ENCODE data around the gene KCTD16.

The KCTD16 gene

DNA sequence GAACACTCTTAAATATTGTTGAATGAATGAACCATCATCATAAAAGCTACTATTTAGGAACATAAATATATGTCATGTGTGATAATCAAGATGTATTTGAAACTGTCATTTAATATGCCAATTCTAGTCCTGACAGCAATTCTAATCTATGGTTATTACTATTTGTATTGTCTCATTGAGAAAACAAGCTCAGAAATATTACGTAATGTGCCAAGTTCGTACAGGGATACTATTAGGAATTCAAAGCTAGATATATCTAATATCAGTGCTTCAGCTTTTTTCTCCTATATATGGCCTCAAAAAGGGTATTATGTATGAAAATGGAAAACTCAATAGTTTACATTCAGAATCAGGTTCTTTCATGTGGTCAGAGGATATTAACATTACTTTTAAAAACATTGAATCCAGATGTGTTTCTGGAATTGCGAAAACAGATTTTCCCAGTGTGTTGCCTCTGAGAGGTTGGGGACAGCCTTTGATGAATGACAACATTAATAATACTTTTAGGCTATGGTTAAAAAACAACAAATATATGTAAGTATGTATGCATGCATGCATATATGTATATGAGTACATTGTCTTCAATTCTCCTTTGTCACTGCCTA, 95.1 kb downstream of the KCTD16 start:
- DNase-seq (ENCODE audit: insufficient read length, low spot score) (no peak), FAIRE-seq (no peak)
- TF ChIP-seq POLR2A (IDR thresholded peaks at IDR 0.05; ENCODE audit: low read depth, low read length): no peak

DNA sequence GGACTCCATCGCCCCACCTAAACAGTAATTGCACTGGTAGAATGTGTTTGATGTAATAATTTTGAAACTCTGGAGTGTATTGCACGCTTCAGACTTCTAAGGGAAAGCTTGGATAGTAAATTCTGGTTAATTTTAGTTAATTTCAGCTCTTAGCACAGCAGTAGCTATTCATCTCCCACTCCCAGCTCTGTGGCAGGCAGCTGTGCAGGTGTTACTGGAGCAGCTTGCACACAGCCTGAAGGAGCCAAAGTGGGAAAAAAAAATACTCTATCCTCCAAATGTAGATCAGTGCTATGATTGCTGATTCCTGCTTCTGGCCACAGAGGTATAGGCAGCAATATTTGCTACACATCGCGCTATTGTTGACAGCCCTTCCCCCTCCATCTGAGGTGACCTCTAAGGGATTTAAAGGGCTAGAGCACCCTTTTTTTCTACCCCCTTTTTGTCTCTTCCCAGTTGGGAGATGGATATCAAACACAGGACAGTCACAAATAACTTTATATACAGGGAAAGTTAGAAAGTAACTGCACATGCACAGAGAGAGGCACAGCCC, 97.4 kb downstream of the KCTD16 start:
- FAIRE-seq (no peak), DNase-seq (ENCODE audit: insufficient read length, low spot score) (no peak)
- TF ChIP-seq POLR2A (IDR thresholded peaks at IDR 0.05; ENCODE audit: low read depth, low read length): no peak

DNA sequence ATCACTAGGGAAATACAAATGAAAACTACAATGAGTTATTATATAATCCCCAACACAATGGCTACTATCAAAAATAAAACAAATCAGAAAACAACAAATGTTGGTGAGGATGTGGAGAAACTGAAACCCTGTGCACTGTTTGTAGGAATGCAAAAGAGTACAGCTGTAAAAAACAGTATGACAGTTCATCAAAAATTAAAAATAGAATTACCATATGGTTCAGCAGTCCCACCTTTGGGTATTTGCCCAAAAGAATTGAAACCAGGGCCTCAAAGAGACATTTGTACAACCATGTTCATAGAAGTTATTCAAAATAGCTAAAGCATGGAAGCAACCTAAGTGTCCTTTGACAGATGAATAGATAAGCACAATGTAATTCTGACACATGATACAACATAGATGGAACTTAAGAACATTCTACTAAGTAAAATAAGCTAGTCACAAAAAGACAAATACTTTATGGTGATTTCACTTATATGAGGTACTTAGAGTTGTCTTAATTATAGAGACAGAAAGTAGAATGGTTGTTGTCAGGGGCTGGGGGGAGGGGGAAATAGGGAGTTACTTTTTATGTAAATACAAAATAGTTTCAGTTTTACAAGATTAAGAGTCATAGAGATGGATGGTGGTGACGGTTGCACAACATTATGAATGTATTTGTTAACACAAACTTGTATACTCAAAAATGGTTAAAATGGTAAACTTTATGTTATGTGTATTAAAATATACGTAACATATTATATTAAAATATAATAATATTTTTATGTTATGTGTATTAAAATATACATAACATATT, 102.8 kb downstream of the KCTD16 start:
- FAIRE-seq: no peak
- TF ChIP-seq POLR2A (IDR thresholded peaks at IDR 0.05; ENCODE audit: low read depth, low read length): no peak
- no peak for DNase-seq (ENCODE audit: insufficient read length, low spot score)

DNA sequence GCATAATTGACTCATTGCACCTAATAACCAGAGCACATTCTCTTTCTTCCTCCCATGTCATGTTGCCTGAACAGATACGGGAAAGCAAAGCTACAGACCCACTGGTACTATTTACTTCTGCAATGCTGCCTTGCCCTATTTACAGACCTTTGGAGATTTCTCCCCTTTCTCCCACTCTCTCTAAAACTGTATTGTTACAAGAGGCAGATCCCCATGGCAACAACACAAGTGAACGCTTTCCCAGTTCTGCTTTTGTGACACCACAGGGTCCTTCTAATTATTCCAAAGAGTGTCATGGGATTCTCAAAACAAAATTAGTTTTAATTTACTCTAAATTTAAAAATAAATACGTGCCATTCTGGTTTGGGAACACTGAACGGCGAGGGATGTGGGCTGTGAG, 104.7 kb downstream of the KCTD16 start:
- no peak for FAIRE-seq
- TF ChIP-seq POLR2A (IDR thresholded peaks at IDR 0.05; ENCODE audit: low read depth, low read length): no peak
- no peak for DNase-seq (ENCODE audit: insufficient read length, low spot score)

DNA sequence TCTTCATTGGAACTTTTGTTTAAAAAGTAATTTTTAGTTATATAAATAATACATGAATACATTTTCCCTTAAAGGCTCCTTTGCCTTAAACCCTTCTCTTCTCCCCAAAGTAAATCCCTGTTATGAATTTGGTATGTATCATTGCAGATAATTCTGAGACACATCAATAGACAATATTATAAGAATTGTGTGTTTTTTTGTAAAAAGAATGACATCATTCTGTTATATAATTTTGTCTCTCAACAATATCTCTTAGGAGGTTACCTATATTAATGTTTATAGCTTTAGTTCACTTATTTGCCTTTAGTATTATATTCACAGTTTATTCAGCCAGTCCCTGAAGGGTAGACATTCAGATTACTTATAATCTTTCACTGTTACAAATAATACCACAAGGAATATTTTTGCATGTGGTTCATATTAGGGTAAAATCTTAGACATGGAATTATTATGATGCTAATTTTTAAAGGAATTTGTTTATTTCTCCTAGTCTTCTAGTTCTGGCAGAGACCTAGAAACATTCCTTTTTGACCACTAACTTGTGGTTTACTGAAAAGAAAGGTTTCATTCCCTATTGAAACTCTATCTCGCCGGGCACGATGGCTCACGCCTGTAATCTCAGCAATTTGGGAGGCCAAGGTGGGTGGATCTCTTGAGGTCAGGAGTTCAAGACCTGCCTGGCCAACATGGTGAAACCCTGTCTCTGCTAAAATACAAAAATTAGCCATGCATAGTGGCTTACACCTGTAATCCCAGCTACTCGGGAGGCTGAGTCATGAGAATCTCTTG, 105.6 kb downstream of the KCTD16 start:
- DNase-seq (ENCODE audit: insufficient read length, low spot score): no peak
- TF ChIP-seq POLR2A (IDR thresholded peaks at IDR 0.05; ENCODE audit: low read depth, low read length): no peak
- FAIRE-seq: no peak

DNA sequence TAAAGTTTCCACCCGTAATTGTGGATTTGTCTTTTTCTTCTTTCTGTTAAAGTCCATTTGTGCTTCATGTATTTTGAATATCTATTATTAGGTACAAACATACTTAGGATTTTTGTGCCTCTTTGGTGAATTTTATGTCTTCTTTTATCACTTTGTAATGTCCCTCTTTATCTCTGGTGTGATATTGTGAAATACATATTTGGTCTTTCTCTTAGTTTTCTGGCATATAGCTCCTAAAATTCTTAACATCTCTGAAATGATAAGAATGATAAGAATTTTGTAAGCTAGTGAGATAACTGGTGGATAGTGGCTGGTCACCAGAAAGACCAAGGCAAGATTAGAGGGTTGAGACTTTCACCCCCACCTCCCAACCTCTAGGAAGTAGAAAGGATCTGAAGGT, 111.1 kb downstream of the KCTD16 start:
- FAIRE-seq: no peak

DNA sequence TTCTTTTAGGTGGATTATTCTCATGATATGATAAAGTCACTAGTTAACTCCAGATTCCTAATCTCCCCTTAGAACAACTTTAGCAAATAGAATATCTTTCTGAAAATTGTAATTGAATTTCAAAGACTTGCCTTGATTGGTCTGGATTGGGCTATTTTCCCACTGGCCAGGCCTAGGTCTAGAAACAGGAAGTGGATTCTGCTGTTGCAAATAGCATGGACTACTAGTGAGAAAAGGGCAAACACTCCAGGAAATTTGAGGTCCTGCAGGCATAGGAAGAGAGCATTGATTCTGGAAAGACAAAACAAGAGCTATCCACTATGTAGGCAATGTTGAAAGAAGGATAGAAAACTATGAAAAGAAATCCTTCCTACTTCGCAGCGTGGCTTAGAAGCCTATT, 113.4 kb downstream of the KCTD16 start:
- FAIRE-seq (no peak), DNase-seq (ENCODE audit: insufficient read length, low spot score) (no peak)
- no peak for TF ChIP-seq POLR2A (IDR thresholded peaks at IDR 0.05; ENCODE audit: low read depth, low read length)

More for the DNA sequence above, 111.1 kb downstream of the KCTD16 start:
- DNase-seq (ENCODE audit: insufficient read length, low spot score): no peak
- TF ChIP-seq POLR2A (IDR thresholded peaks at IDR 0.05; ENCODE audit: low read depth, low read length): no peak

DNA sequence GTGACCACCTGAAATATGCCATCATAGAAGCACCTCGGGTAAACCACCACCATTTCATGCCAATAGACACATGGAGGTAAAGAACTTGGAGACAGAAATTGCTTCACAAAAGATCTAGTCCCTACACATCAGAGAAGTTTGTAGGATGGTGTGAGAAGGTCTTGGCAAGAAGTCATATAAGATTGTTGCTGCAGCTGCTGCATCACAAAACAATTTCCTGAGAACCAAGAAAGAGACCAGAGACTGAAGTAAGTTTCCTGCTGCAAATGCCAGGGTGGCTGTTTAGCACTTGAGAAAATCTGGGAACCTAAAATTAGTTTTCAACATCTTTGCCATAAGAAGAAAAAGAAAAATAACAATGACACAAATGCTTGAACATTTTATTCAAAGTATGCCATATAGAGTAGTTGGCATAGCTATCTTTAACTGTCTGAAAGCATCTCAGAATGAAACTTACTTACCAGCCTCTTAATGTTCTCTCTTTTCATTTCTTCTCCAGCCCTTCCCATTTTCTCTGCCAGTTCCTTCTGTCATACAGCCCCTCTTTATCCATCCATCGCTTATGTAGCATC, 114.3 kb downstream of the KCTD16 start:
- DNase-seq (ENCODE audit: insufficient read length, low spot score): no peak
- TF ChIP-seq POLR2A (IDR thresholded peaks at IDR 0.05; ENCODE audit: low read depth, low read length): no peak
- FAIRE-seq: no peak

DNA sequence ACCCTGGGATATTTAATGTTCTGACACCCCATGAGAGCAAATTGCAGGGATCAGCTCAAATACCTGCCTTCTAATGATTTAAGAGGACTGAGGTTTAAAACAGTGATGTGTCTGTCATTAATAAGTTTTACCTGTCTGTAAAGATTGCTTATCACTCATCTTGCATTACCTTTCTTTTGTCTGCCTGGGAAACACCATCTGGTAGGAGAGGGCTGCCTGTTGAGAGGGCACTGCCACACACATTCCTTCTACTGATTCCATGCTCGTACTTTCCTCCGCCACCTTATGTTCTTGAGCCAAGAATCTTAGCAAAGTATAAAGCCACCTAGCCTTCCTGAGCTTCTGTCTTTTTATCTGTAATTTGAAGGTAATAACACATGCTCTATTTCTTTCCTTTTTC, 118.6 kb downstream of the KCTD16 start:
- no peak for TF ChIP-seq POLR2A (IDR thresholded peaks at IDR 0.05; ENCODE audit: low read depth, low read length)
- FAIRE-seq: no peak
- no peak for DNase-seq (ENCODE audit: insufficient read length, low spot score)

DNA sequence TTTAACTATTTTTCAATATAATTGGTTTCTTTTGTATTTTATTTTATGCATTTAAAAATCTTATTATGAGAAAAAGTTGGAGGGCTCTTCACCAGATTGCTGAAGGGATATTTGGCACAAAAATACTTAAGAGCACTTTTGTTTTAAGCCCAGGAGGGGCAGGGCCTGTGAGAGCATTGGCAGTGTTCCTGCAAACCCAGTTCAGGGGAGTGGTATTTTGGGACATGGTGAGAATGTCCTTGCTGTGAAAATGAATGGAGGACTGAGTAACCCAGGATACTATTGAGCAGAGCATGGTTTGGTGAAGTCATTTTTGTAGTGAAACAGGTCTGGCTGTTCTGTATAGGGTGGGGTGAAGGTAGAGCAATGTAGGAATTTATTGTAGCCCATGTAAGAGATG, 121.4 kb downstream of the KCTD16 start:
- TF ChIP-seq POLR2A (IDR thresholded peaks at IDR 0.05; ENCODE audit: low read depth, low read length): no peak
- FAIRE-seq (no peak), DNase-seq (ENCODE audit: insufficient read length, low spot score) (no peak)

DNA sequence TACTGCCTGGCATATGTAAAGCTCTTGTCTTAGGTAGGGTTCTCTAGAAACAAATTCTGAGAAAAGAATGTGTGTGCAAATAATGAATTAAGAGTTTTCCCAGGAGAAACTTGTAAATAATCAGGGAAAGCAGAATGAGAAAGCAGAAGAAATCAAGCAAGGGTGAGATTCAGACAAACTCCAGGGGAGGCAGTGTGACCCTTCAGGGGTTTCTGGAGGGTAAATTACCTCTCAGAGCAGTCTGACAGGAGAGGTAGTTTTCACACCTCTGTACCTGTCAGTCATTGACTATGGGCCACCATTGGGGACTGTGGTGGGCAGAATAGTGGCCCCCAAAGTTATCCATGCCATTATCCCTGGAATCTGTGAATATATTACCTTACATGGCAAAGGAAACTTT, 124.6 kb downstream of the KCTD16 start:
- DNase-seq (ENCODE audit: insufficient read length, low spot score) (no peak), FAIRE-seq (no peak)
- no peak for TF ChIP-seq POLR2A (IDR thresholded peaks at IDR 0.05; ENCODE audit: low read depth, low read length)

DNA sequence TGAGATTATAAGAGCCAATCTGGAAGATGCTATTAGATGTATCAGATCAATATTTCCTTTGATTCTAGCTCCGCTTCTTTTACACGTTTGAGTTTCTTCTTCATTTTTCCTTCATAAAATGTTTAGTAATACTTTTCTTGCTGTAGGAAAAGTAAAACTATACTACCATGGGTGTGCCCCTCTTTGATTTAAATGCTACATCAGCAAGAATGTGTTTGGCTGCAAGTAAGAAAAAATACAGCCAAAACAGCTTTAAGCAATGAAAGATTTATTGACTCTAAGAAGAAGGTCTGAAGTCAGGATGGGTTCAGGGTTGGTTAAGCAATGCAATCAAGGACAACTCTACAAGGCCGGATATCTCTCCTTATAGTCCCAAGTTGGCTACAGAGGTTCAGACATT, 126.4 kb downstream of the KCTD16 start:
- FAIRE-seq (no peak), DNase-seq (ENCODE audit: insufficient read length, low spot score) (no peak)
- no peak for TF ChIP-seq POLR2A (IDR thresholded peaks at IDR 0.05; ENCODE audit: low read depth, low read length)

DNA sequence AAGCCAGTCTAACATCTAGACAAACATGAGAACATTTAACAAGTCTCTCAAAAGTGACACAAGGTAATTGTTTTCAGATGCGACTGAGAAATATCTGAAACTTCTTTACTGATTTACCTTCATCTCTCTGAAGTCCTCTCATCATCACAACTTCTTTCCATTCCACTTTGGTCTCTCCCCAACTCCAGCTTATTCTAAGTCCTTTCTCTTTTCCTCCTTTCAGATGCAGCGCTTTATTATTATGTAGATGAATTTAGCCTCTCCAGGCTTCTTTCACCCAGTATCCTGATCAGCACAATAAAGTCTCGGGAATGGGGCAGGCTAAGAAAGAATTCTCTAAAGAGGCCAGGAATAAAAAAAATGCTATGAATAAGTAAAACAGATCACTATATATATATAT, 128.0 kb downstream of the KCTD16 start:
- DNase-seq (ENCODE audit: insufficient read length, low spot score) (no peak), FAIRE-seq (no peak)
- TF ChIP-seq POLR2A (IDR thresholded peaks at IDR 0.05; ENCODE audit: low read depth, low read length): no peak

DNA sequence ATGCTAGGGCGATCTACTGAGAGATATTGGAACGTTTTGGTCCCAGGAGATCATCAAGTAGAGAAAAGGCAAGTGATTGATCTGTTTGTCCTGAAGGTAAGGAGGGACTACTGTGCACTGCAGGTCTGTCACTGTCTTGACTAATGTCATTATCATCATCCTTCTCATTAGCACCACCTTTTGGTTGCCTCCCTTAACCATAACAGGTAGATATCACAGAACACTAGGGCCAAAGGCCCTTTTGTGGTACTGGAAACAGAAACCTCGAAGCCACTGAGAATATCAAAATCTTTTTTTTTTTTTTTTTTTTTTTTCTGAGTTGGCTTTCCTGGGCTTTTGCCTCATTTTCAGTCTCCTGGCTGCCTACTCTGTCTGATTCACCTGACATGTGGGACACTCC, 134.0 kb downstream of the KCTD16 start:
- FAIRE-seq: no peak
- no peak for TF ChIP-seq POLR2A (IDR thresholded peaks at IDR 0.05; ENCODE audit: low read depth, low read length)
- no peak for DNase-seq (ENCODE audit: insufficient read length, low spot score)

Measured in H54 (cell line).